ENCODE measurements around the gene SNUPN.

DNA sequence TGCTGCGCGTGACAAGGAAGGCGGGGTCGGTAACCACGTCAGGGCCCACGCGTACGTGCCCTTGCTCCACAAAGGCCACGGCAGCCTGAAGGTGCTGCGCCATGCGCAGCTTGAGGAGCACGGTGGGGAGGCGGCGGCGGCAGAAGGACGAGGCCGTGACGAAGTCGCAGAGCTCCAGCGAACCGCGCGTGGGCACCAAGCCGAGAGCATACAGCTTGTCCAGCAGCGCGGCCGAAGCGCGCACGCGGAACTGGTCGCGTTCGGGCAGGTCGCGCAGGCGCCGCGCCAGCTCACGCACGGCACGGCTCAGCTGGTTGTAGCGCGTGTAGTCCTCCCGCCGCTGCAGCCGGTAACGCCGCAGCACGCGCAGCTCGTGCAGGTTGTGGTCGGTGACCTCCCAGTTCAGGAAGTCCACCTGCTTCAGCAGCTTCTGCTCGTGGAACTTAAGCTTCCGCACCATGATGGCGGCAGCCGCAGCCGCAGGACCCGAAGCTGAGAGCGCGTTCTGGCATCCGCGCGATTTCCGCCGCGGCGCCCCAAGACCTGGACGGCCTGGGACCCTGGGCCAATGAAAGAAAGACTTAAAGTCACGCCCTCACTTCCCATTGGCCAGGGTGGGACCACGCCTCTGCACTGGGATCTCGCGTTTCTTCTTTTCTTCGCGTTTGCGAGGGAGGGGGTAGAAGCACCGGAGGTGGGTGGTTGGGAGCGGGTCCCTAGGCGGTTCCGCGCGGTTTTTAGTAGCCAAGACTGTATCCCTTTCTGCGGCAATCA, 14.4 kb upstream of the SNUPN start, which contains the start of gene IMP3:
- TF ChIP-seq HMGXB4 (CRISPR knock-in tag; IDR thresholded peaks at IDR 0.05) (peak; percentile 93), E2F1 (CRISPR knock-in tag; IDR thresholded peaks at IDR 0.05) (peak; percentile 20; the same call in 1 of the 2 replicates), ATF1 (CRISPR knock-in tag; IDR thresholded peaks at IDR 0.05) (0 out of 2 replicates have a peak, but pooled peaks have one; percentile 84), ZBTB21 (CRISPR knock-in tag; IDR thresholded peaks at IDR 0.05; ENCODE audit: borderline replicate concordance) (peak; percentile 92), ELF4 (CRISPR knock-in tag; IDR thresholded peaks at IDR 0.05; ENCODE audit: low read depth) (no peak)
- TF ChIP-seq, protein P1, sequence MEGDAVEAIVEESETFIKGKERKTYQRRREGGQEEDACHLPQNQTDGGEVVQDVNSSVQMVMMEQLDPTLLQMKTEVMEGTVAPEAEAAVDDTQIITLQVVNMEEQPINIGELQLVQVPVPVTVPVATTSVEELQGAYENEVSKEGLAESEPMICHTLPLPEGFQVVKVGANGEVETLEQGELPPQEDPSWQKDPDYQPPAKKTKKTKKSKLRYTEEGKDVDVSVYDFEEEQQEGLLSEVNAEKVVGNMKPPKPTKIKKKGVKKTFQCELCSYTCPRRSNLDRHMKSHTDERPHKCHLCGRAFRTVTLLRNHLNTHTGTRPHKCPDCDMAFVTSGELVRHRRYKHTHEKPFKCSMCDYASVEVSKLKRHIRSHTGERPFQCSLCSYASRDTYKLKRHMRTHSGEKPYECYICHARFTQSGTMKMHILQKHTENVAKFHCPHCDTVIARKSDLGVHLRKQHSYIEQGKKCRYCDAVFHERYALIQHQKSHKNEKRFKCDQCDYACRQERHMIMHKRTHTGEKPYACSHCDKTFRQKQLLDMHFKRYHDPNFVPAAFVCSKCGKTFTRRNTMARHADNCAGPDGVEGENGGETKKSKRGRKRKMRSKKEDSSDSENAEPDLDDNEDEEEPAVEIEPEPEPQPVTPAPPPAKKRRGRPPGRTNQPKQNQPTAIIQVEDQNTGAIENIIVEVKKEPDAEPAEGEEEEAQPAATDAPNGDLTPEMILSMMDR (IDR thresholded peaks at IDR 0.05), result no peak
- TF ChIP-seq, protein P2, sequence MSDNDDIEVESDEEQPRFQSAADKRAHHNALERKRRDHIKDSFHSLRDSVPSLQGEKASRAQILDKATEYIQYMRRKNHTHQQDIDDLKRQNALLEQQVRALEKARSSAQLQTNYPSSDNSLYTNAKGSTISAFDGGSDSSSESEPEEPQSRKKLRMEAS (CRISPR knock-in tag; IDR thresholded peaks at IDR 0.05), result peak; percentile 95

All from WTC11 (cell line).